ENCODE measurements around the gene FANCB.

DNA sequence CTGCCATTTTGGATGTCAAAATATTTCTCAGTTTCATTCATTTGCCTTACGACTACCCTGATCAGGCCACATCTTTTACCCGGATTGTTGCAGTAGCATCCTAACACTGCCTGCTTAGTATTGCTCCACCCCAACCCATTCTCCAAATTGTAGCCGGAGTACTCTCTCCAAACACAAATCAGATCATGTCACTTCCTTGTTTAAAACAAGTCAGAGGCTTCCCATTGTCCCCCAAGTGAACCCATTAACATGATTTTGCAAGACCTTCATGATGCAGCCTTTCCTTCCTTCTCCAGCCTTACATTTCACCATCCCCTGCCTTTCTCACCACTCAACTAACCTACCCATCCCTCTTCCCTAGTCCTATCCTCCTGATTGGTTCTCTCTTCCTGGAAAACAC, 53.1 kb downstream of the FANCB start:
- TF ChIP-seq POLR2AphosphoS5 (IDR thresholded peaks at IDR 0.05; ENCODE audit: low read depth, low read length): no peak
- TF ChIP-seq EP300 (IDR thresholded peaks at IDR 0.05; ENCODE audit: borderline replicate concordance in 1 of 2, low read depth in 1 of 2, low read length in 1 of 2): no peak
- TF ChIP-seq, protein P1, sequence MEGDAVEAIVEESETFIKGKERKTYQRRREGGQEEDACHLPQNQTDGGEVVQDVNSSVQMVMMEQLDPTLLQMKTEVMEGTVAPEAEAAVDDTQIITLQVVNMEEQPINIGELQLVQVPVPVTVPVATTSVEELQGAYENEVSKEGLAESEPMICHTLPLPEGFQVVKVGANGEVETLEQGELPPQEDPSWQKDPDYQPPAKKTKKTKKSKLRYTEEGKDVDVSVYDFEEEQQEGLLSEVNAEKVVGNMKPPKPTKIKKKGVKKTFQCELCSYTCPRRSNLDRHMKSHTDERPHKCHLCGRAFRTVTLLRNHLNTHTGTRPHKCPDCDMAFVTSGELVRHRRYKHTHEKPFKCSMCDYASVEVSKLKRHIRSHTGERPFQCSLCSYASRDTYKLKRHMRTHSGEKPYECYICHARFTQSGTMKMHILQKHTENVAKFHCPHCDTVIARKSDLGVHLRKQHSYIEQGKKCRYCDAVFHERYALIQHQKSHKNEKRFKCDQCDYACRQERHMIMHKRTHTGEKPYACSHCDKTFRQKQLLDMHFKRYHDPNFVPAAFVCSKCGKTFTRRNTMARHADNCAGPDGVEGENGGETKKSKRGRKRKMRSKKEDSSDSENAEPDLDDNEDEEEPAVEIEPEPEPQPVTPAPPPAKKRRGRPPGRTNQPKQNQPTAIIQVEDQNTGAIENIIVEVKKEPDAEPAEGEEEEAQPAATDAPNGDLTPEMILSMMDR (IDR thresholded peaks at IDR 0.05): no peak
- TF ChIP-seq RCOR1 (IDR thresholded peaks at IDR 0.05; ENCODE audit: low read length): no peak
- TF ChIP-seq EZH2phosphoT487 (IDR thresholded peaks at IDR 0.05; ENCODE audit: borderline replicate concordance, low read depth): no peak
